MM.1S (cell line): ENCODE measurements around the gene ADK.
"Not testable (repeated sequence)": the region's sequence is repeated elsewhere in the genome, so short reads cannot be mapped to it uniquely, and the experiment has no call there.

Experiments used
- DNase-seq: peaks from one replicate; pipeline ENCODE4 v3.0.0-alpha.2; 2015
- H2AFZ ChIP-seq: fragments of 300-600 bp; sonication (generic); 2 replicates; pipeline ENCODE4 v1.6.0; 2016; ENCODE audit warnings: antibody characterized with exemption, low read length
- H3F3A ChIP-seq: fragments of 300-600 bp; sonication (generic); 2 replicates; pipeline ENCODE4 v1.6.1; 2016; ENCODE audit warnings: mild to moderate bottlenecking, antibody characterized with exemption, low read length, moderate library complexity, mixed read lengths; ENCODE audit not compliant: insufficient read depth
- H3K27ac ChIP-seq: fragments of 300-600 bp; sonication (generic); 2 replicates; pipeline ENCODE4 v1.5.1; 2016; ENCODE audit warnings: mild to moderate bottlenecking, low read length
- H3K27me3 ChIP-seq: fragments of 300-600 bp; sonication (generic); replicated peaks from 2 replicates; pipeline ENCODE4 v1.6.0; 2016; ENCODE audit warnings: low read length; ENCODE audit not compliant: insufficient read depth
- H3K36me3 ChIP-seq: fragments of 300-600 bp; sonication (generic); replicated peaks from 2 replicates; pipeline ENCODE4 v1.6.1; 2016; ENCODE audit warnings: mild to moderate bottlenecking, low read length, mixed read lengths; ENCODE audit not compliant: insufficient read depth
- H3K4me1 ChIP-seq: fragments of 300-600 bp; sonication (generic); 2 replicates; pipeline ENCODE4 v1.6.1; 2016; ENCODE audit warnings: low read length, mixed read lengths
- H3K4me2 ChIP-seq: fragments of 300-600 bp; sonication (generic); 2 replicates; pipeline ENCODE4 v1.6.0; 2016; ENCODE audit warnings: low read depth, low read length
- H3K4me3 ChIP-seq: fragments of 300-600 bp; sonication (generic); 2 replicates; pipeline ENCODE4 v1.5.1; 2016; ENCODE audit warnings: low read length, mixed read lengths
- H3K79me2 ChIP-seq: fragments of 300-600 bp; sonication (generic); 2 replicates; pipeline ENCODE4 v1.6.1; 2016; ENCODE audit warnings: mixed run types, low read length, mixed read lengths
- H3K9ac ChIP-seq: fragments of 300-600 bp; sonication (generic); 2 replicates; pipeline ENCODE4 v1.6.1; 2016; ENCODE audit warnings: low read length, mixed read lengths
- H3K9me2 ChIP-seq: fragments of 300-600 bp; sonication (generic); replicated peaks from 2 replicates; pipeline ENCODE4 v1.6.1; 2016; ENCODE audit warnings: mild to moderate bottlenecking, low read length, mixed read lengths; ENCODE audit not compliant: insufficient read depth
- H3K9me3 ChIP-seq: fragments of 300-600 bp; sonication (generic); replicated peaks from 2 replicates; pipeline ENCODE4 v1.6.1; 2016; ENCODE audit warnings: mild to moderate bottlenecking, low read length, mixed read lengths; ENCODE audit not compliant: insufficient read depth
- H4K20me1 ChIP-seq: fragments of 300-600 bp; sonication (generic); 2 replicates; pipeline ENCODE4 v1.6.1; 2016; ENCODE audit warnings: mild to moderate bottlenecking, low read length, moderate library complexity, mixed read lengths; ENCODE audit not compliant: insufficient read depth
- CTCF ChIP-seq: fragments of 300-600 bp; sonication (generic); IDR thresholded peaks from 2 replicates; pipeline ENCODE4 v1.5.1; 2016; ENCODE audit warnings: antibody characterized with exemption, low read length, mixed read lengths
- EZH2 ChIP-seq: fragments of 300-600 bp; sonication (generic); optimal IDR thresholded peaks from 2 replicates; pipeline ENCODE3; 2017; ENCODE audit warnings: low read depth, mild to moderate bottlenecking, antibody characterized with exemption, low read length, mixed read lengths
- EZH2phosphoT487 ChIP-seq: fragments of 300-600 bp; sonication (generic); IDR thresholded peaks from 2 replicates; pipeline ENCODE4 v1.6.1; 2018; ENCODE audit warnings: antibody characterized with exemption, low read length

The ADK gene

GRCh38 chr10:74293686-74294371 is 142.8 kb downstream of the ADK start:
- Histone ChIP-seq H3K4me1 (peaks cover 5% of the 10 kb centered on the region; the same call in 1 of the 2 replicates), H4K20me1 (no peaks in the 10 kb centered on the region), H3K4me3 (no peak overlapping the region), H3K79me2 (no peaks in the 10 kb centered on the region), H3K27ac (no peak overlapping the region), H3K9ac (no peak overlapping the region), H3K4me2 (no peak overlapping the region), H3F3A (no peaks in the 10 kb centered on the region), H3K27me3 (no peaks in the 10 kb centered on the region), H2AFZ (no peak overlapping the region), H3K36me3 (no peaks in the 10 kb centered on the region), H3K9me3 (no peaks in the 10 kb centered on the region), H3K9me2 (no peaks in the 10 kb centered on the region)
- peak; percentile 47 for DNase-seq
- no peak for TF ChIP-seq EZH2phosphoT487
- no peak for TF ChIP-seq EZH2
- TF ChIP-seq CTCF: no peak

- no peaks in the 10 kb centered on the region for H4K20me1 ChIP-seq
- H3K27ac ChIP-seq: no peak overlapping the region
- no peak for TF ChIP-seq EZH2phosphoT487
- no peak for TF ChIP-seq EZH2
- TF ChIP-seq CTCF: no peak
- H3F3A ChIP-seq: no peaks in the 10 kb centered on the region
- DNase-seq: no peak
- no peak overlapping the region for H3K4me3 ChIP-seq
- H2AFZ ChIP-seq: no peak overlapping the region
- H3K9ac ChIP-seq: no peak overlapping the region
- no peak overlapping the region for H3K4me2 ChIP-seq
- H3K27me3 ChIP-seq: no peaks in the 10 kb centered on the region
- H3K9me2 ChIP-seq: no peaks in the 10 kb centered on the region
- H3K4me1 ChIP-seq: peaks cover 5% of the 10 kb centered on the region; the same call in 1 of the 2 replicates
- H3K79me2 ChIP-seq: no peaks in the 10 kb centered on the region
- no peaks in the 10 kb centered on the region for H3K9me3 ChIP-seq
- no peaks in the 10 kb centered on the region for H3K36me3 ChIP-seq
Measured at GRCh38 chr10:74297389-74298080, 146.5 kb downstream of the ADK start.

- H3K9me2 ChIP-seq, H3K27ac ChIP-seq, H3F3A ChIP-seq, H3K4me1 ChIP-seq, H2AFZ ChIP-seq, H3K9me3 ChIP-seq, DNase-seq, H4K20me1 ChIP-seq, H3K79me2 ChIP-seq, H3K9ac ChIP-seq, H3K36me3 ChIP-seq, H3K4me2 ChIP-seq, H3K4me3 ChIP-seq, H3K27me3 ChIP-seq: not testable (repeated sequence)
Measured at GRCh38 chr10:74300074-74300621, 149.1 kb downstream of the ADK start.

GRCh38 chr10:74300666-74301065 is 149.6 kb downstream of the ADK start:
- no peaks in the 10 kb centered on the region for H3F3A ChIP-seq
- no peak overlapping the region for H3K27ac ChIP-seq
- DNase-seq: no peak
- H3K79me2 ChIP-seq: no peaks in the 10 kb centered on the region
- no peaks in the 10 kb centered on the region for H3K27me3 ChIP-seq
- no peak overlapping the region for H3K4me2 ChIP-seq
- no peaks in the 10 kb centered on the region for H3K9me3 ChIP-seq
- no peaks in the 10 kb centered on the region for H3K9me2 ChIP-seq
- H3K9ac ChIP-seq: no peak overlapping the region
- no peaks in the 10 kb centered on the region for H3K36me3 ChIP-seq
- no peaks in the 10 kb centered on the region for H4K20me1 ChIP-seq
- TF ChIP-seq CTCF: no peak
- TF ChIP-seq EZH2phosphoT487: no peak
- no peak for TF ChIP-seq EZH2
- no peak overlapping the region for H3K4me3 ChIP-seq
- H3K4me1 ChIP-seq: peaks cover 9% of the 10 kb centered on the region
- H2AFZ ChIP-seq: no peak overlapping the region
